Stimulated activated CD4-positive, alpha-beta T cell treated with anti-CD3 and anti-CD28 coated beads, Interleukin-2, amount 100 ng/mL, for 4 hours (primary cell): ENCODE measurements around the gene TCEAL5.
"Not testable (repeated sequence)": the region's sequence is repeated elsewhere in the genome, so short reads cannot be mapped to it uniquely, and the experiment has no call there.

Experiments
- DNase-seq: peaks from one replicate; pipeline ENCODE4 v3.0.0-alpha.2; 2020; ENCODE audit warnings: low read depth

Gene TCEAL5

DNA sequence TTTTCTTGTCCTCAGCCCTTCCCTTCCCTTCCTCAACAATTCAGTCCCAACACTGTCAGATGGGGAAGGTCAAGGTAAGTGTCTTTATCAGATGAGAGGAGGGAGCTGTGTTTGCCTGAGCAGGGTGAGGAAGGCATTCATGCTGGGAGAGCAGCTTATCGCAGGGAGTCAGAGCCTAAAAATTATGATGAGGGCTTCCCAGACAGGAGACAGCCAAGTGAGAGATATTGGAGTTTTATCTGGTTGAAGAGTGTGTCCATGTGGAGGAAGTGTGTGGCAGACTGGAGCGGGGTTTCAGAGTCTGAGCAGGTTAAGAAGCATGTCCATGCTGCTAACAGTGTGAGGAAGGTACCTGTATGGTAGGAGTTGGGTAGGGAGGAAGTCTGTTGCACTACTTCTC, 43.3 kb downstream of the TCEAL5 start:
- no peak for DNase-seq

DNA sequence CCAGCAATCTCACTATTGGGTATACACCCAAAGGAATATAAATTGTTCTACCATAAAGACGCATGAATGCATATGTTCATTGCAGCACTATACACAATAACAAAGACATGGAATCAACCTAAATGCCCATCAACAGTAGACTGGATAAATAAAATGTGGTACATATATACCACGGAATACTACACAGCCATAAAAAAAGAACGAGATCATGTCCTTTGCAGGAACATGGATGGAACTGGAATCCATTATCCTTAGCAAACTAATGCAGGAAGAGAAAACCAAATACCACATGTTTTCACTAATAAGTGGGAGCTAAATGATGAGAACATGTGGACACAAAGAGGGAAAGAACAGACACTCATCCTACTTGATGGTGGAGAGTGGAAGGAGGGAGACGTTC, 50.6 kb downstream of the TCEAL5 start:
- DNase-seq, result not testable (repeated sequence)
